Activated CD8-positive, alpha-beta T cell treated with anti-CD3 and anti-CD28 coated beads for 36 hours (primary cell): ENCODE measurements around the gene KCNJ4. TPM values are rescaled to one million over a fixed set of nuclear protein-coding genes. Genes with fewer than 3 reads are reported as not detected.

Experiments used
- ATAC-seq: fragments of 200-7000 bp; cut with Tn5 transposase; one replicate; pipeline ENCODE4 v1.10.0; 2021; ENCODE audit warnings: mild to moderate bottlenecking, moderate library complexity
- CTCF ChIA-PET: fragments of 350-600 bp; sonication (Branson Sonifier 250); formaldehyde crosslinking; loops from one replicate; lab custom pipeline; 2021; ENCODE audit warnings: antibody characterized with exemption; lab: Charles Lee
- POLR2A ChIA-PET: fragments of 350-600 bp; sonication (Branson Sonifier 250); formaldehyde crosslinking; loops from one replicate; lab custom pipeline; 2021; ENCODE audit warnings: antibody characterized with exemption; lab: Charles Lee
- DNase-seq: peaks from one replicate; pipeline ENCODE4 v3.0.0-alpha.2; 2020
- H3K27ac Mint-ChIP-seq: one replicate; pipeline ENCODE4 v1.8.0; 2021; ENCODE audit warnings: mild to moderate bottlenecking, mixed read lengths
- H3K27me3 Mint-ChIP-seq: one replicate; pipeline ENCODE4 v1.8.0; 2021; ENCODE audit warnings: mixed read lengths
- H3K36me3 Mint-ChIP-seq: one replicate; pipeline ENCODE4 v1.8.0; 2021; ENCODE audit warnings: low read depth, mixed read lengths
- H3K4me1 Mint-ChIP-seq: one replicate; pipeline ENCODE4 v1.8.0; 2021; ENCODE audit warnings: low read depth, mixed read lengths
- H3K4me3 Mint-ChIP-seq: one replicate; pipeline ENCODE4 v1.8.0; 2021; ENCODE audit warnings: mild to moderate bottlenecking, moderate library complexity, mixed read lengths
- H3K9me3 Mint-ChIP-seq: one replicate; pipeline ENCODE4 v1.8.0; 2021; ENCODE audit warnings: mixed read lengths
- CTCF ChIP-seq: fragments of 200-600 bp; IDR thresholded peaks from one replicate; pipeline ENCODE4 v1.8.0; 2022; ENCODE audit warnings: antibody characterized with exemption, mild to moderate bottlenecking
- intact Hi-C: fragments of 100-400 bp; cut with micrococcal nuclease; formaldehyde crosslinking; loops from one replicate; pipeline ENCODE4 v1.10.0; 2022
- total RNA-seq, 2 experiments: library from RNA; stranded (reverse); gene quantifications; one replicate each; pipeline ENCODE4 v1.2.3, GENCODE V29; 2021

The KCNJ4 gene
- total RNA-seq, 2 experiments from 2014 or later = not detected

GRCh38 chr22:38431266-38432010 lies 23.6 kb downstream of the KCNJ4 start:
- intact Hi-C loops = no loop called here
- DNase-seq (no peak), ATAC-seq (no peak)
- no peaks in the 10 kb centered on the region for H3K4me1 Mint-ChIP-seq
- H3K27me3 Mint-ChIP-seq = no peaks in the 10 kb centered on the region
- no peak for TF ChIP-seq CTCF
- H3K4me3 Mint-ChIP-seq = no peak overlapping the region
- H3K27ac Mint-ChIP-seq = no peak overlapping the region
- ChIA-PET CTCF (no interaction called here), POLR2A (no interaction called here)
- H3K9me3 Mint-ChIP-seq = no peaks in the 10 kb centered on the region
- no peaks in the 10 kb centered on the region for H3K36me3 Mint-ChIP-seq

GRCh38 chr22:38429499-38430068 lies 25.4 kb downstream of the KCNJ4 start:
- intact Hi-C loops = no loop called here
- Mint-ChIP-seq H3K27me3 (no peaks in the 10 kb centered on the region), H3K36me3 (no peaks in the 10 kb centered on the region), H3K9me3 (no peaks in the 10 kb centered on the region), H3K4me1 (no peaks in the 10 kb centered on the region), H3K27ac (no peak overlapping the region), H3K4me3 (no peak overlapping the region)
- TF ChIP-seq CTCF = no peak
- no peak for DNase-seq
- no peak for ATAC-seq
- POLR2A ChIA-PET = no interaction called here
- CTCF ChIA-PET = no interaction called here

GRCh38 chr22:38428714-38429113 lies 26.3 kb downstream of the KCNJ4 start:
- CTCF ChIA-PET = interaction anchor here (1.2 kb wide), 1 partner anchor 15 kb away, joined by 4 read pairs; no protein-coding TSS in a partner anchor

GRCh38 chr22:38427940-38428339 lies 27.1 kb downstream of the KCNJ4 start:
- ChIA-PET POLR2A (no interaction called here), CTCF (interaction anchor here (1.2 kb wide), 1 partner anchor 14 kb away, joined by 4 read pairs; no protein-coding TSS in a partner anchor)
- Mint-ChIP-seq H3K27ac (no peak overlapping the region), H3K9me3 (no peaks in the 10 kb centered on the region), H3K4me3 (no peak overlapping the region), H3K36me3 (no peaks in the 10 kb centered on the region), H3K27me3 (no peaks in the 10 kb centered on the region), H3K4me1 (no peaks in the 10 kb centered on the region)
- DNase-seq (no peak), ATAC-seq (no peak)
- TF ChIP-seq CTCF = no peak
- intact Hi-C loops = no loop called here

More at GRCh38 chr22:38428714-38429113, 26.3 kb downstream of the KCNJ4 start:
- intact Hi-C loops = no loop called here
- Mint-ChIP-seq H3K9me3 (no peaks in the 10 kb centered on the region), H3K4me3 (no peak overlapping the region), H3K36me3 (no peaks in the 10 kb centered on the region), H3K27me3 (no peaks in the 10 kb centered on the region), H3K27ac (no peak overlapping the region), H3K4me1 (no peaks in the 10 kb centered on the region)
- ATAC-seq (no peak), DNase-seq (no peak)
- TF ChIP-seq CTCF = no peak
- POLR2A ChIA-PET = no interaction called here

GRCh38 chr22:38427465-38427864 lies 27.5 kb downstream of the KCNJ4 start:
- Mint-ChIP-seq H3K4me1 (no peaks in the 10 kb centered on the region), H3K27ac (no peak overlapping the region), H3K36me3 (no peaks in the 10 kb centered on the region), H3K9me3 (no peaks in the 10 kb centered on the region), H3K4me3 (no peak overlapping the region), H3K27me3 (no peaks in the 10 kb centered on the region)
- intact Hi-C loops = no loop called here
- POLR2A ChIA-PET = no interaction called here
- DNase-seq (no peak), ATAC-seq (no peak)
- TF ChIP-seq CTCF = no peak
- CTCF ChIA-PET = no interaction called here
